ENCODE measurements around the gene IL17RC.

IL17RC gene

DNA sequence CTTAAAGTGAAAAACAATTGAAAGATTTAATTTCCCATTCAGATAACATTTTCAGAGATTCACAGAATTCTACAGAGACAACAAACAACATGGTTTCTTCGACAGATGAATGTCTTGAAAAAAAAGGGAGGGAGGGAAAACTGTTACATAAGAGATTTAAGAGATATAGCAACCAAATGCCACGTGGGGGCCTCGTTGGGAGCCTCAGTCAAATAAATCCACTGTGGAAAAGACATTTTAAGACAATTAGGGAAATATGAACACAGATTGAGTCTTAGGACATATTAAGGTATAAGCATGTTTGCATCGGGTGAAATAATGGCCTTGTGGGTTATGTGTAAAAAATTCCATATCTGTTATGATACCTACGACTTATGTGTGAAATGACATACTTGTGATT is 40.3 kb downstream of the IL17RC start:
- ChIA-PET POLR2A (ENCODE audit: low non-redundant PET) (no interaction called here), CTCF (no interaction called here)
- no peak overlapping the region for H3K27ac ChIP-seq
- no peak for DNase-seq (ENCODE audit: low spot score)
- TF ChIP-seq, protein P1, sequence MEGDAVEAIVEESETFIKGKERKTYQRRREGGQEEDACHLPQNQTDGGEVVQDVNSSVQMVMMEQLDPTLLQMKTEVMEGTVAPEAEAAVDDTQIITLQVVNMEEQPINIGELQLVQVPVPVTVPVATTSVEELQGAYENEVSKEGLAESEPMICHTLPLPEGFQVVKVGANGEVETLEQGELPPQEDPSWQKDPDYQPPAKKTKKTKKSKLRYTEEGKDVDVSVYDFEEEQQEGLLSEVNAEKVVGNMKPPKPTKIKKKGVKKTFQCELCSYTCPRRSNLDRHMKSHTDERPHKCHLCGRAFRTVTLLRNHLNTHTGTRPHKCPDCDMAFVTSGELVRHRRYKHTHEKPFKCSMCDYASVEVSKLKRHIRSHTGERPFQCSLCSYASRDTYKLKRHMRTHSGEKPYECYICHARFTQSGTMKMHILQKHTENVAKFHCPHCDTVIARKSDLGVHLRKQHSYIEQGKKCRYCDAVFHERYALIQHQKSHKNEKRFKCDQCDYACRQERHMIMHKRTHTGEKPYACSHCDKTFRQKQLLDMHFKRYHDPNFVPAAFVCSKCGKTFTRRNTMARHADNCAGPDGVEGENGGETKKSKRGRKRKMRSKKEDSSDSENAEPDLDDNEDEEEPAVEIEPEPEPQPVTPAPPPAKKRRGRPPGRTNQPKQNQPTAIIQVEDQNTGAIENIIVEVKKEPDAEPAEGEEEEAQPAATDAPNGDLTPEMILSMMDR (conservative IDR thresholded peaks at IDR 0.05; ENCODE audit: low read depth), result 0 out of 2 replicates have a peak, but pooled peaks have one; percentile 13

DNA sequence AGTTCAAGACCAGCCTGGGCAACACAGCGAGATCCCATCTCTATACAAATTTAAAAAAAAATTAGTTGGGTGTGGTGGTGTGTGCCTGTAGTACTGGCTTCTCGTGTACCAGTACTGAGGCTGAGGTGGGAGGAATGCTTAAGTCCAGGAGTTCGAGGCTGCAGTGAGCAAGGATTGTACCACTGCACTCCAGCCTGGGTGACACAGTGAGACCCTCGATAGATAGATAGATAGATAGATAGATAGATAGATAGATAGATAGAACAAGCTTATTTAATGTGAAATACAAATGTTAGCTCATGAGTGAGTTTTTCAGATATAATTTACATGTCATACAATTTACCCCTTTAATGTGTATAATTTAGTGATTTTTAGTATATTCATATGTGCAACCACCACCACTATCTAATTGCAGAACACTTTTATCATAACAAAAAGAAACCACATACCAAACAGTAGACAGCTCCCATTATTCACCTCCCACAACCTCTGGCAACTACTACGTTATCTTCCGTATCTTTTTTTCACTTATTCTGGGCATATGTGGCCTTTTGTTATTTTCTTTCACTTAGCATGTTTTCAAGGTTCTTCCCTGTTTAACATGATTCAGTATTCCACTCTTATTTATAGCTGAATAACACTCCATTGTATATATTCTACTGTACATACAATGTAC is 48.4 kb downstream of the IL17RC start:
- TF ChIP-seq, protein P1 (conservative IDR thresholded peaks at IDR 0.05; ENCODE audit: low read depth), result no peak
- DNase-seq (ENCODE audit: low spot score), result no peak
- ChIA-PET CTCF (interaction anchor here (0.6 to 0.7 kb wide), 2 partner anchors 12 to 39 kb away, joined by 4 to 7 read pairs; no protein-coding TSS in a partner anchor), POLR2A (ENCODE audit: low non-redundant PET) (interaction anchor here (0.6 kb wide), 1 partner anchor 173 kb away, joined by 3 read pairs; the partner anchor contains the start of gene ARPC4)
- H3K27ac ChIP-seq, result no peak overlapping the region

DNA sequence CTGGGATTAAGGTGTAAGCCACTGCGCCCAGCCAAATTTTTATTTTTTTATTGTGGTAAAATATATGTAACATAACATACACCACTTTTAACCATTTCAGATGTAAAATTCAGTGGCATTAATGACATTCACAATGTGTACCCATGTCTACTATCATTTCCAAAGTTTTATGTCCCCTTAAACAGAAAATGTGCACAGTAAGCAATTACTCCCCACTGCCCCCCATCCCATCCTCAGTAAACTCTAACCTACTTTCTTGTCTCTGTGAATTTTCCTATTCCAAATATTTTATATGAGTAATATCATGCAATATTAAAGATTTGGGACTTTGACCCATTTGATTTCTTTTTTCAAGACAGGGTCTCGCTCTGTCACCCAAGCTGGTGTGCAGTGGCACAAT is 49.9 kb downstream of the IL17RC start:
- no peak overlapping the region for H3K27ac ChIP-seq
- POLR2A ChIA-PET (ENCODE audit: low non-redundant PET), result no interaction called here
- CTCF ChIA-PET, result no interaction called here

DNA sequence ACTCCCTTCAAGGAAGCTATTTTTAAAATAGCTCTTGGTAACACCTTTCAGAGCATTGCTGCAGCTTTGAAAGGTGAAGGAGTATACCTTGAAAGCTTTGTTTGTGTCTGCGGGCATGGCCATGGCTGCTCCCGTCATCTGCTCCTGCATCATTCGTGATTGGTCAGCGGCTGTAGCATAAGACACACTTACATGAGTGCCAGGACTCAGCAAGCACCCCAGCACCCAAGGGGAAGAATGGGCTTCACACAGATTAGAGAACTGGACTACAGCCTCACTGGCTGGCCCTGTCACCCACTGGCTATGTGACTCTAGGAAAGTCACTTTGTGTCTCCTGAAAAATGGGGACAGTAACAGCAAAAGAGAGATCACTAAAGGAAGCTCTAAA is 52.7 kb downstream of the IL17RC start:
- ChIA-PET POLR2A (ENCODE audit: low non-redundant PET) (no interaction called here), CTCF (no interaction called here)
- peak overlapping the region; percentile 47; the same call in 1 of the 2 replicates for H3K27ac ChIP-seq
- TF ChIP-seq, protein P1 (conservative IDR thresholded peaks at IDR 0.05; ENCODE audit: low read depth), result no peak
- no peak for DNase-seq (ENCODE audit: low spot score)

More for the DNA sequence above, 49.9 kb downstream of the IL17RC start:
- TF ChIP-seq, protein P1 (conservative IDR thresholded peaks at IDR 0.05; ENCODE audit: low read depth), result no peak
- DNase-seq (ENCODE audit: low spot score), result no peak

DNA sequence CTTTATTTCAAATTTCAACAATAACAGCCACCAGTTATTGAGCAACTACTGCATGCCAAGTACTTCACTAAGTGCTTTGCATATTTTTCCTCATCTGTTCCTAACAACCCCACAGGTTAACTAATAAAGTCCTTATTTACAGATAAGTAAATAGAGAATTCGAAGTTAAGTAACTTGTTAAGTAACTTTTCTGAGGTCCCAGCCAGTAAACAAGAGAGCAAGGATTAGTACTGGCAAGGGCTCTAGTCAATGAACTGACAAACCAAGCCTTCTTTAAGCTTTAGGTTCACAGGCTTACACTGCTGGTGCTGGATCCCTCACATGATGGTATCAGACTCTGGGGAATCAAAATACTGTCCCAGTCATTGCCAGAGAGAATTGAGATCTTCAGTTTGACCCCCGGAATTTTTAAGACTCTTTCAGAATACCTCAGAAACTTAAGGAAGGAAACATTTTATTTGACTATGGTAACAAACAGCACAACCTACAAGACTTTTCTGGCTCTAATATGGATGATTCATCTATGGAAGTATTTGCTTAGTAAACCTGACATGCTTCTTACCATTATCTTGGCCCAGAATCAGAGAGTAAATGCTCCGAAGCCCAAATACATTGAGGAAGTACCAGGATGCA is 53.2 kb downstream of the IL17RC start:
- no peak for DNase-seq (ENCODE audit: low spot score)
- POLR2A ChIA-PET (ENCODE audit: low non-redundant PET), result no interaction called here
- CTCF ChIA-PET, result no interaction called here

More for the DNA sequence above, 53.2 kb downstream of the IL17RC start:
- TF ChIP-seq, protein P1 (conservative IDR thresholded peaks at IDR 0.05; ENCODE audit: low read depth), result no peak
- H3K27ac ChIP-seq, result peak overlapping the region; percentile 47; the same call in 1 of the 2 replicates
